HG03354 (cell line): Measurements from ENCODE around the gene SPATA25.
"Not testable (repeated sequence)": the region's sequence is repeated elsewhere in the genome, so short reads cannot be mapped to it uniquely, and the experiment has no call there.

Experiments
- ATAC-seq: cut with Tn5 transposase; IDR thresholded peaks from one replicate; pipeline ENCODE4 v1.9.1; 2021; ENCODE audit warnings: mild to moderate bottlenecking; ENCODE audit not compliant: unreplicated experiment, poor library complexity, severe bottlenecking

SPATA25 gene

GRCh38 chr20:45887346-45887715 lies at the start of gene SPATA25:
Gene SPATA25, minus strand, starts transcription at chr20:45887622. Its CDS starts 32 bp downstream, at chr20:45887590.
- ATAC-seq = no peak

- peak; percentile 21 for ATAC-seq
Measured at GRCh38 chr20:45935416-45936046, 48.1 kb upstream of the SPATA25 start.

DNA sequence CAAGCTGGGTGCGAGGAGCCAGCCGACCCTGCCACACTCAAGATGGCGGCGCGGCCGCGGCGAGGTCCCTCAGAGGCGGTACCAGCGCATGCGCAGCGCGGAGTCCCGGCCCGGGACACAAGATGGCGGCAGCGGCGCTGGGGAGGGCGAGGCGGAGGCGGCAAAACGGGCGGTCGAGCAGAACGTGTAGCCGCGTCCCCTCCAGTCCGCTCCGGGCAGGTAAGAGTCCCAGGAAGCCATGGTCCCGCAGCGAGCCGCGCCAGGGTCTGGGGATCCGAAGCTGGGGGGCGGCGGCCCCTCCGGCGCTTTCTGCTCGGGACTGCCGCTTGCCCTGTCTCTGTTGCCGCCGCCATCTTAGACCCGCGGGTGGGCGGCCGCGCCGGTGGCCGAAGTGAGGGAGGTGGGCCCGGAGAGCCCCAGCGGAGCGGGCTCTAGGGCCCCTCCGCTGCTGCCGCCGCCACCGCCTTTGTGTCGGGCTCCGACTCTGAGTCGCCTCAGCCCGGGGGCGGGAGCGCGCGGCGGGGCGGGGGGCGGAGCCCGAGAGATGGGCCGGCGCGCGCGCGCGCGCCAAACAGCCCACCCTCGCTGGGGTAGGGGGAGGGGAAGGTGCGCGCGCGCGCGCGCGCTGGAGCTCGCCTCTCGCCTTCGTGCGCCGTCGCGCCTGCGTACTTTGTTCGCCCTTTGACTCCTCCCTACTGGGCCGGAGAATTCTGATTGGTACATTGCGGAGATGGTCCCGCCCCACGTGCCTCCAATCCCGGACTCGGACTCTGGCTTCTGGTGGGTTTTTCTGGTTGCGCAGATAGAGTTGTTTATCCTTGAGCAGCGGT lies 47.4 kb upstream of the SPATA25 start, which contains the start of gene PCIF1:
TSS of gene PCIF1 (plus strand) at position 98 of the 830 bp plus-strand sequence. CDS start 4,317 bp downstream, outside the sequence.
- ATAC-seq = peak; percentile 78

- peak; percentile 24 for ATAC-seq
Measured at GRCh38 chr20:45934046-45934585, 46.7 kb upstream of the SPATA25 start.

DNA sequence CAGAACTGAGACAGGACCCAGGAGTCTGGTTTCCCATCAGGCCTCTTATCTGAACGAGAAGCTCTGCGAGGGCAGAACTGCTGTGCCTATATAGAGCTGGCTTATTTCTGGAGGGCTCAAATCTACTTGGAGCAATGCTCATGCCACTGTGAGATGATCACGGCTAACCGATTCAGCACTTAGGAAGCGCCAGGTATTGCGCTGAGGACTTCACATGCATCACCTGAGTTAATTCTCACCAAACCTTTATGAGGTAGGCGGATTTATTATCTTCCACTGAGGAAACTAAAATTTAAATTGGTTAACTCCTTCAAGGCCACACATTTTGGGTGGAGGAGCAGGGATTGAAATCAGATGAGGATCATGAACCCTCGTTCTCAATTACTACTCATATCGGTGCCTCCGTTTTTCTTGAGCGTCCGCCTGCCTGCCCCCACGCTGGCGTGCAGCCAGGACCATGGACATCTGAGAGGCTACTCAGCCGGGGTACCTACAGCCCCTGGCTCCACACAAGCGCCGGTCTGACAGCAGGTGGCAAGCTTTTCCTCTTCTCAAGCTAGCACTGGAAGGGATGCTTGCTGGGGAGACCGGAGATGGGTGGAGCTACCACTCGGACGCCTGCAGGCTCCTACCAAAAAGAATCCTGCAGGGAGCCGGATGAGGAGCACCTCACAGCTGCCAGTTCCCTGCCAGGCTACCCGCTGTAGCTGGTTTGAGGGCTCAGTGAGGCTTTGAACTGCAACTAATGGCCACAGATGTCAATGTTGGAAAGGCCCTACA lies 46.0 kb upstream of the SPATA25 start:
- ATAC-seq = no peak

DNA sequence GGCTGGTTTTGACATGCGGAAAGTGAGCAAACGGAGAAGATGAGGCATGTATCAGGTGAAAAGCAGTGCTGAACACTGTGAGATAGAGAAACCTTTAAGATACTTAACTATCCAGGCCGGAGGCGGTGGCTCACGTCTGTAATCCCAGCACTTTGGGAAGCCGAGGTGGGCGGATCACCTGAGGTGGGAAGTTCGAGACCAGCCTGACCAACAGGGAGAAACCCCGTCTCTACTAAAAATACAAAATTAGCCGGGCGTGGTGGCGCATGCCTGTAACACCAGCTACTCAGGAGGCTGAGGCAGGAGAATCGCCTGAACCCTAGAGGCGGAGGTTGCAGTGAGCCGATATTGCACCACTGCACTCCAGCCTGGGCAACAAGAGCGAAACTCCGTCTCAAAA lies 44.3 kb upstream of the SPATA25 start:
- ATAC-seq = not testable (repeated sequence)

GRCh38 chr20:45927071-45927878 lies 39.9 kb upstream of the SPATA25 start:
- no peak for ATAC-seq

GRCh38 chr20:45926731-45927070 lies 39.3 kb upstream of the SPATA25 start:
- no peak for ATAC-seq

DNA sequence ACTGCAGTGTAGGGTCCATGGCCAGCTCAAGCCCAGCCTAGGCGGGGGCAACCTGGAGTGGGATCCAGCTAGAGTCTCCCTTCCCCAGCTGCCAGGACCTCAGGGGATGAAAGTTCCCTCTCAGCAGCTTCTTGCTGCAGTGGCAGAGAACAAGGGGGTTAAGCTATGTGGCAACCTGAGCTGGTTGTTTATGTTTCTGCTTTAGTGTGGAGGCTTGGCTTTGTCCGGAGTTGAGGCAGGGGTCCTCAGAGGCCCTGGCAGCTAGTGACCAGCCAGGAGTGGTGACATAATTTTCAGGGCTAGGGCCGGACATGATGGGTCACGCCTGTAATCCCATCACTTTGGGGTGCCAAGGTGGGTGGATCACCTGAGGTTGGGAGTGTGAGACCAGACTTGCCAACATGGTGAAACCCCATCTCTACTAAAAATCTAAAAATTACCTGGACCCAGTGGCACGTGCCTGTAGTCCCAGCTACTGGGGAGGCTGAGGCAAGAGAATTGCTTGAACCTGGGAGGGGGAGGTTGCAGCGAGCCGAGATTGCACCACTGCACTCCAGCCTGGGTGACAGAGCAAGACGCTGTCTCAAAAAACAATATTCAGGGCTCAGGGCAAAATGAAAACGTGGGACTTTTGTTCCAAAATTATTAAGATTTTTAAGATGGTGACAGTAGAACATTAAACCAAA lies 38.5 kb upstream of the SPATA25 start:
- ATAC-seq = no peak

DNA sequence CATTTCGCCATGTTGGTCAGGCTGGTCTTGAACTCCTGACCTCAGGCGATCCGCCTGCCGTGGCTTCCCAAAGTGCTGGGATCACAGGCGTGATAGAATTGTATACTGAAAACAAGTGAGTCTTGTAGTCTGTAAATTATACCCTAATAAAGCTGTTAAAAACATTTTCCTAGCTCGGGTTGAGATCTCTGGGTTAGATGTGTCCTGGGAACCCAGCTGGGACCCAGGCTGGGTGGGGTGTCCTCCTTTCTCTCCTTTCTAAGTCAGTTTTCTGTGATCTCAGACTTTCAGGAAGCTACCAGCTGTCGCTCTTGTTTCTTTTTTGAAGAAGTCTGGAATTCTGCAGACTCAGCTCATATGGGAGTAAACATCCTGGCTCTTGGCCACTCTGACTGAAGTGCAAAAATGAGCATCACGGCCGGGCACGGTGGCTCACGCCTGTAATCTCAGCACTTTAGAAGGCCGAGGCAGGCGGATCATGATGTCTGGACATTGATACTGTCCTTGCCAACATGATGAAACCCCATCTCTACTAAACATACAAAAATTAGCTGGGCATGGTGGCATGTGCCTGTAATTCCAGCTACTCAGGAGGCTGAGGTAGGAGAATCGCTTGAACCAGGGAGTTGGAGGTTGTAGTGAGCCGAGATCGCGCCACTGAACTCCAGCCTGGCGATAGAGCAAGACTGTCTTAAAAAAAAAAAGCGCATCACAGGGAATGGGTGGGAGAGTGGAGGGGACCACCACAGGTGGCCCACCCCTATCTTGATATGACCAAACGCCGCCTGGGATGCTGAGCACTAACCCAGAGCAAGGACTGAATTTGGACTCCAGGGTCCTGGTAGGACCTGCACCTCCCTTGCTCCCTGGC lies 37.2 kb upstream of the SPATA25 start:
- ATAC-seq = no peak

DNA sequence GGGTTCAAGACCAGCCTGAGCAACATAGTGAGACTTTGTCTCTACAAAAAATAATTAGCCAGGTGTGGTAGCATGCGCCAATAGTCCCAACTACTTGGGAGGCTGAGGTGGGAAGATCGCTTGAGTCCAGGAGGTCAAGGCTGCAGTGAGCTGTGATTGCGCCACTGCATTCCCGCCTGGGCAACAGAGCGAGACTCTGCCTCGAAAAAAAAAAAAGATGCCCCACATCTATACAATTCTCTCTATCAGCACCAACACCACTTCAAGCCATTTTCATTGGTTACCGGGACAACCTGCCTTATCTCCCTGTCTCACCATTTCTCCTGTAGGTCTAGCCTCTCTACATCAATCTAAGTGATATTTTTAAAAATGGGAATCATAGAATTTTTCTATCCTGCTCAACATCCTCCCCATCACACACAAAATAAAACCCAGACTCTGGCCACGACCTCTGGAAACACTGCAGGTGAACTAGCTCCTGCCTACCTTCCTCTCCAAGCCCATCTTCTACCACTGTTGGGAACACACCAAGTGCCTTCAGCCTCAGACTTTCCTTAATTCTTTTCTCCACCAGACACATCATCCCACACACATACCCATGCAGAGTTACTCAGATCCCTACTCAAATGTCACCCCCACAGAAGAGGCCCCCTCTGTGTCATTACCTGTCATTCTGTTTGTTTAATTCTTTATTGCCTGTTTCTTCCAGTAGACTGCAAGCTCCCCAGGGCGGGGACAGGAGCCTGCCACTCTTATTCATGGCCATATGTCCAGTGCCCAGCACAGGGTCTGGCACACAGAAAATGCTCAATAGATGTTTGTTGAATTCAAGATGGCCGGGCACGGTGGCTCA lies 34.1 kb upstream of the SPATA25 start:
- ATAC-seq = no peak

DNA sequence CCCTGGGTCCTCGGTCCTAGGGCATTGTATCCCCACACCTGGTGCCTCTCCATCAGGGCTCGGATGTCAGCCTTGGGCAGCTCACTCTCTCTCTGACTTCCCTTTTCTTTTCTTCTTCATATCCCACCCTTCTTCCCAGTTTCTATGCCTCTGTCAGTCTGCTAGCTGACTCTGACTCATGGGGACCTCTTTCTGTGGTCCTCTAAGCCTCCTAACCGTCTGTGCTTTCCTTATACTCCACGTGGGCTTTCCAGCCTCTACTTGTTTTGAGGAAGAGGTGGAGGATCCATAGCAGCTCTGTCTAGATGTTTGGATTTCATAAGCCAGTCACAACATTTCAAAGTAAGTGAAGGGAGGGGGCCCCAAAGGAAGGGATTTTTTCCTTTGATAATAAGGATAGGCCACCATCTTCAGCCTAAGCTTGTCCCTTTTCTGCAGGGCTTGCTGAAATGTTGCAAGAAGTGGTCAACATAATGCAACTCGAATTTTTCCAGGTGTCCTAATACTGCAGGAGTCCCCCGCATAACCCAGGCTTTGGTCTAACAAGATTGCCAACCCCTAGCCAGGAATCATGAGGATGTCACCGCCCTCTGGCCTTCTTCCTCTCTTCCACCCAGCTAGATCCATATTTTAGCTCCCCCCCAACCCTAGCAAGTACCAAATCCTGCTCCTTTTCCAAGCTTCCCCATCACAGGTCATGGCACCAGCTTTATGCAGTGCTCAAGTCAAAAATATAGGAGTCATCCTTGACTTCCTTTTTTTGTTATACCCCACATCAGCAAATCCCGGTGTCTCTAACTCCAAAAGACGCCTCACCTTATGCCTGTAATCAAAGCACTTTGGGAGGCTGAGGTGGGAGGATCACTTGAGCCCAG lies 33.3 kb upstream of the SPATA25 start:
- no peak for ATAC-seq

GRCh38 chr20:45919542-45920399 lies 32.3 kb upstream of the SPATA25 start:
- ATAC-seq = no peak

DNA sequence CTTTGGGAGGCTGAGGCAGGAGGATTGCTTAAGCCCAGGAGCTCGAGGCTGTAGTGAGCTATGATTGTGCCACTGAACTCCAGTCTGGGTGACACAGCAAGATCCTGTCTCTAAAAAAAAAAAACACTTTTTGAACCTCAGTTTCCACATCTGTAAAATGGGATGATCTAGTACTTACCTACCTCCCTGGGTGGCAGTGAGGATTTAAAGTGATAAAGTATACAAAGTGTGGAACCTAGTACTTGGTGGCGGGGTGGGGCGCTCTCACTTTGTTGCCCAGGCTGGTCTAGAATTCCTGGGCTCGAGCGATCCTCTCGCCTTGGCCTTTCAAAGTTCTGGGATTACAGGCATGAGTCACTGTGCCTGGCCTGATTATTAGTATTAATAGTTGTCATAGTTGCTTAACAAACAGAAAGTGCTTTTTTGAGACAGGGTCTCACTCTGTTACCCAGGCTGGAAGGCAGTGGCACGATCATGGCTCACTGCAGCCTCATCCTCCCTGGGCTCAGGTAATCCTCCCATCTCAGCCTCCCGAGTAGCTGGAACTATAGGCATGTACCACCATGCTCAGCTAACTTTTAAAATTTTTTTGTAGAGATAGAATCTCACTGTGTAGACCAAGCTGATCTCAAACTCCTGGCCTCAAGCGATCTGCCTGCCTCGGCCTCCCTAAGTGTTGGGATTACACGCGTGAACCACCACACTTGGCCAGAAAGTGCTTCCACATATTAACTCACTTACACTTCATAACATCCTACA lies 31.5 kb upstream of the SPATA25 start:
- no peak for ATAC-seq
